MCF 10A (cell line): ENCODE measurements around the gene TNFRSF14. TPM values are rescaled to one million over a fixed set of nuclear protein-coding genes. Genes with fewer than 3 reads are reported as not detected.
"Not testable (repeated sequence)": the region's sequence is repeated elsewhere in the genome, so short reads cannot be mapped to it uniquely, and the experiment has no call there.

Experiments used
- BruUV-seq: library from RNA; stranded (reverse); fragments of 400-500 nt; replicated peaks from 2 replicates; lab custom pipeline; 2021; lab: Mats Ljungman, UMichigan
- CTCF ChIA-PET: fragments of 300-600 bp; sonication (Branson Sonifier 250); formaldehyde crosslinking; extraction: SDS; loops from one replicate; lab custom pipeline; 2021; ENCODE audit warnings: antibody characterized with exemption, inconsistent platforms; lab: Yijun Ruan, JAX
- POLR2A ChIA-PET: fragments of 300-600, 350-650 bp; sonication (Branson Sonifier 250); formaldehyde crosslinking; extraction: SDS; loops from one replicate; lab custom pipeline; 2020; ENCODE audit warnings: antibody characterized with exemption, inconsistent platforms; lab: Yijun Ruan, JAX
- DNase-seq: peaks from one replicate; pipeline ENCODE4 v3.0.0-alpha.2; 2018; ENCODE audit not compliant: unreplicated experiment
- H3K27ac Mint-ChIP-seq: one replicate; pipeline ENCODE4 v1.8.0; 2022; ENCODE audit warnings: mild to moderate bottlenecking, low read depth, mixed read lengths; ENCODE audit not compliant: unreplicated experiment
- H3K27me3 Mint-ChIP-seq: one replicate; pipeline ENCODE4 v1.8.0; 2022; ENCODE audit warnings: mixed read lengths; ENCODE audit not compliant: insufficient read depth, unreplicated experiment
- H3K36me3 Mint-ChIP-seq: one replicate; pipeline ENCODE4 v1.8.0; 2022; ENCODE audit warnings: mild to moderate bottlenecking, moderate library complexity, mixed read lengths; ENCODE audit not compliant: insufficient read depth, unreplicated experiment
- H3K4me1 Mint-ChIP-seq: one replicate; pipeline ENCODE4 v1.8.0; 2022; ENCODE audit warnings: mixed read lengths; ENCODE audit not compliant: insufficient read depth, unreplicated experiment
- H3K4me3 Mint-ChIP-seq: one replicate; pipeline ENCODE4 v1.8.0; 2022; ENCODE audit warnings: mild to moderate bottlenecking, moderate library complexity, mixed read lengths; ENCODE audit not compliant: unreplicated experiment
- H3K9me3 Mint-ChIP-seq: one replicate; pipeline ENCODE4 v1.8.0; 2022; ENCODE audit warnings: mixed read lengths; ENCODE audit not compliant: unreplicated experiment
- CTCF ChIP-seq: fragments of 200-600 bp; IDR thresholded peaks from one replicate; pipeline ENCODE4 v1.8.0; 2022; ENCODE audit warnings: antibody characterized with exemption, mild to moderate bottlenecking; ENCODE audit not compliant: unreplicated experiment
- intact Hi-C: fragments of 100-400 bp; cut with micrococcal nuclease; formaldehyde crosslinking; loops from 2 replicates; pipeline ENCODE4 v1.14.1; 2022
- total RNA-seq: library from RNA; stranded (reverse); gene quantifications from 2 replicates; pipeline ENCODE4 v1.2.3, GENCODE V29; 2022

TNFRSF14 gene
- total RNA-seq, 1 experiment from 2014 or later = 4.6 TPM

DNA sequence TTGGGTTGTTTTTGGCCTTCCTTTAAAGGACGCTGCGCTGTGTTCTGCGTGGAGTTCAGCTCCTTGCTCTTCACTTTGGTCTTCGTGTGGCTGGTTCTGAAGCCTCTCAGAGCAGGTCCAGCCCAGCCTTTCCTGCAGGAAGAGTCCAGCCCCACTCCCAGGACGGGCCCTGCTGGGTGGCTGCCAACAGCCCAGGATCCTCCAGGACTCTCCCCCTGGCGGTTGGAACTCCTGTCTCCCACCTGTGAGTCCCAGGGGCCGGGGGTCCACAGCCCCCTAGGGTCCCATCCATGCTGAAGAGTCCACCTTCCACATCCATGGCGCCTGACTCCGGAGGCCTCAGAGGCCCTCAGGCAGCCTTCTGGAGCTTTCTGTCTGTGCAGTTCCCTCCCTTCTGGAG lies 4.6 kb upstream of the TNFRSF14 start:
- H3K36me3 Mint-ChIP-seq, H3K27me3 Mint-ChIP-seq, POLR2A ChIA-PET, H3K9me3 Mint-ChIP-seq, H3K27ac Mint-ChIP-seq, BruUV-seq, intact Hi-C loops, DNase-seq, H3K4me3 Mint-ChIP-seq, CTCF ChIA-PET: not testable (repeated sequence)
- peaks cover 10% of the 10 kb centered on the region for H3K4me1 Mint-ChIP-seq

DNA sequence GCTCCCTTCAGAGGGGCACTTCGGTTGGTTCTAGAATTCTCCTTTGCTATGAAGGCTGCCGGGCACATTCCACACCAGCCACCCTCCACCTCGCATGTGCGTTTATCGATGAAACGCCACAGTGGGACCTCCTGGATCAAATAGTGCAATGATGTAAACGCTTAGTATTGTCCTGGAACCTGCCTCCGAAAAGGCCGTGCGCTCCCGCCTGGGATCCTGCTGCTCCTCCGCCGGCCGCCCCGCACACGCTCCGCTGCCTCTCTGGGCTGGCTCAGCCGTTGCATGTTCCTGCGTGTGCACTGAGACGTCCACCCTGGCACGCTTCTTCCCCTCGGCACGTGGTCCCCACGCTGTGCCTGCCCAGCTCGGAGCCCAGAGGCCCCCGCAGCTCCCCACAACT lies 4.0 kb upstream of the TNFRSF14 start:
- ChIA-PET CTCF (no interaction called here), POLR2A (no interaction called here)
- BruUV-seq = no TSS peak
- Mint-ChIP-seq H3K4me3 (no peak overlapping the region), H3K36me3 (no peaks in the 10 kb centered on the region), H3K9me3 (no peaks in the 10 kb centered on the region), H3K4me1 (peaks cover 7% of the 10 kb centered on the region), H3K27ac (no peak overlapping the region), H3K27me3 (no peaks in the 10 kb centered on the region)
- TF ChIP-seq CTCF = no peak
- intact Hi-C loops = no loop called here
- no peak for DNase-seq

DNA sequence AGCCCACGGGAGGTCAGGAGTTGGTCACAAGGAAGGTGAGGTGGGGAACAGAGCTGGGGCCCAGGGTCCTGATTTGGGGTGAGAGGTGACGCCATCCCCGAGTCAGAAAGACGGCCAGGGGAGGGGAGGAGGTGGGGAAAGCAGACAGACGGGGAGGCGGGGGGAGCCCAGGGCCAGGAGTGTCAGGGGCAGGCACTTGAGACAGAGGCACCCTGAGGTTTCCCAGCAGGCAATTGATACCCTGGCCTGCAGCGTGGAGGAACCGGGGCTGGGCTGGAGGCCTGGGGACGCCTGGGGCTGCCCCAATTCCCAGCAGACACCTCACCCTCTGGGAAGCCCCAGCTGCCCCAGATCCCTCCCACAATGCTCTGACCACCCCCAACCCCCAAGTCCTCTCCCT lies 3.1 kb upstream of the TNFRSF14 start:
- POLR2A ChIA-PET, H3K9me3 Mint-ChIP-seq, DNase-seq, BruUV-seq, H3K36me3 Mint-ChIP-seq, H3K4me3 Mint-ChIP-seq, CTCF ChIA-PET, H3K4me1 Mint-ChIP-seq, intact Hi-C loops, H3K27ac Mint-ChIP-seq, H3K27me3 Mint-ChIP-seq: not testable (repeated sequence)

DNA sequence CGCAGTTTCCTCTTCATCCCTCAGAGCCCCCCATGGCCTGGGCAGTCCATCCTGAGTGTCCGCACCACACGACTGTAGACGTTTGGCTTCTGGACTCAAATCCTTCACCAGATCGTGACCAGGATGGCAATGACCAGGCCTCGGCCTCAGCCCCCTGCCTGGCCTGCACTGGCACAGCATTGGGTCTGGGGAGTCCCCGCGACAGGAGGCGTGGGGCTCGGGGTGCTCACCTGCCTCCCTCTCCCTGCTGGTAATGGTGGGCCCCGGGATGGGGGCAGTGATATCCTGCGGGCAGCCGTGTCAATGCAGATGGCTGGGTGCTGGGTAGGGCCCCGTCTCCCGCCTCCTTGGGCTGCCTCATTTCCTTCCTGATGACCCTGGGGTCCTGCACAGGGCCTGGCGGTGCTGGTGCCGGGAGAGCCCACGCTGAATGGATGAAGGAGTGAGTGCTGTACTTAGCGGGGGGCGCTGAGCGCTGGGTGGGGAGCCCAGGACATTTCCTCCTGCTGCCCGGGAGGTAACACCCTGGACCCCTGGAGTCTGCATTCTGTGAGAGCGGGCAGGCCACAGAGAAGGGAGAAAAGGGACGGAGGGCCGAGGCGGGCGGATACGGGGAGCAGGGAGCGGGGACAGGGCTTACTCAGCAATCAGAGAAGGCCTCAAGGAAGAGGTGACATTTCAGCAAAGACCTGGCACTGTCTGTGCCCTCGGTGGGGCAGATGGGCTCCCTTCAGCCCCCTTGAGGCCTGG lies 2.1 kb upstream of the TNFRSF14 start:
- ChIA-PET CTCF (interaction anchor here (0.6 kb wide), 1 partner anchor 139 kb away, joined by 3 read pairs; no protein-coding TSS in a partner anchor), POLR2A (no interaction called here)
- BruUV-seq = no TSS peak
- H3K4me3 Mint-ChIP-seq = no peak overlapping the region
- no peak for TF ChIP-seq CTCF
- H3K36me3 Mint-ChIP-seq = no peaks in the 10 kb centered on the region
- H3K4me1 Mint-ChIP-seq = peaks cover 7% of the 10 kb centered on the region
- no peaks in the 10 kb centered on the region for H3K27me3 Mint-ChIP-seq
- intact Hi-C loops = no loop called here
- no peak overlapping the region for H3K27ac Mint-ChIP-seq
- no peak for DNase-seq
- no peaks in the 10 kb centered on the region for H3K9me3 Mint-ChIP-seq

DNA sequence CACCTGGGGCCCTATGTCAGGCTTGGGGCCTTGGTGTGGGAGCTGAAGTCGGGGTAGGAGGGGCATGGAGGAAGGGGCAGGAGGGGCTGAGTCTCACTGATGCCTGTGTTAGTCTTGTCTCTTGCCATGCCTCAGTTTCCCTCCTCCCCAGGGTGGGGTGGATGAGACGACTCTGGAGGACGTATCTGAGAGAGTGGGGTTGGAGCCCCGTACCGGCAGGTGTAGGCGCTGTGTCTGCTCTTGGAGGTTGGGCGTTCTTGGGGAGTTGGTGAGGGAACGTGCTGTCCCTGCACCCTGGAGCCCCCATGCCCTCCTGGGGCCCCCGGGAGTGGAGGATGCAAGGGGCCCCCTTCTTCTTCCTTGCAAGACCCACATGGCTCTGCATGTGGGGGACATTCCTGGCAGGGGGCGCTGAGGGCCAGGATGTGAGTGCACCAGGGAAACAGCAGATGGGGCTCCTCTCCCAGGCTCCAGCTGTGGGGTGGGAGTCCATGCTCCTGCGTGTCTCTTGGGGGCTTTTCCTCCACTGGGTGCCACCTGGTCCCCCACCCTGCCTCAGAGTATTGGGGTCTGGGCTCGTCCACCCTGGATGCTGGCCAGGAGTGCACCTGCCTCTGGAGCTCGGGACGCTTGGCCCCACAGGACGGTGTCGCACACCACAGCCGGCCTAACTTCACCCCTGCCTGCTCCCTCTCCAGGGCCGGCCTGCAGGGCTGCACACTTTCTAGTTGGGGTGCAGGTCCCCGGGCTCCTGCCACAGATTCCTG lies 1.4 kb upstream of the TNFRSF14 start:
- no peak overlapping the region for H3K27ac Mint-ChIP-seq
- intact Hi-C loops = no loop called here
- TF ChIP-seq CTCF = peak; percentile 17
- DNase-seq = no peak
- no TSS peak for BruUV-seq
- no peaks in the 10 kb centered on the region for H3K9me3 Mint-ChIP-seq
- CTCF ChIA-PET = interaction anchor here (0.6 kb wide), 1 partner anchor 140 kb away, joined by 3 read pairs; no protein-coding TSS in a partner anchor
- peaks cover 7% of the 10 kb centered on the region for H3K4me1 Mint-ChIP-seq
- no peak overlapping the region for H3K4me3 Mint-ChIP-seq
- H3K27me3 Mint-ChIP-seq = no peaks in the 10 kb centered on the region
- POLR2A ChIA-PET = no interaction called here
- no peaks in the 10 kb centered on the region for H3K36me3 Mint-ChIP-seq
